ENCODE results near the gene PSD2. TPM values are rescaled to one million over a fixed set of nuclear protein-coding genes. Genes with fewer than 3 reads are reported as not detected.

PSD2 gene
- total RNA-seq, 2 experiments from 2014 or later, result 0.08 TPM; not detected in 1

DNA sequence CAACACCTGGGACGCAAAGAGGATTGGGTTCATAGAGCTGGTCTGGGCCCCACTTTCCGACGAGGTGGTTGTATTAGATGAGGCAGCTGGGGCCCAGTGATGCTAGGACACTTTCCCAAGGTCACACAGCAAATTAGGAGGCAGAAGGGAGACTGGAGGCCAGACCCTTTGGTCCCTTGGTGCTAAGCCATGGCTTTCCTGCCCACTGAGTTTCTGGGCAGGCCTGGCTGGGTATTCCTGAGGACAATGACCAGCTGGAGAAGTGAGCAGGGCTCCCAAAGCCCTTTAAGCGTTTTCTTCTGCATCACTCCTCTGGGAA lies 66.2 kb downstream of the PSD2 start:
- DNase-seq (no peak), ATAC-seq (ENCODE audit: poor library complexity) (no peak)
- POLR2A ChIA-PET, result no interaction called here
- Mint-ChIP-seq H3K36me3 (ENCODE audit: low read depth) (no peaks in the 10 kb centered on the region), H3K9me3 (no peaks in the 10 kb centered on the region), H3K27me3 (peaks cover 3% of the 10 kb centered on the region), H3K27ac (no peak overlapping the region), H3K4me3 (no peak overlapping the region), H3K4me1 (ENCODE audit: low read depth) (no peaks in the 10 kb centered on the region)
- Histone ChIP-seq H3K27me3 (ENCODE audit: control insufficient read depth in 1 of 2, insufficient read depth in 2 of 2, low read length in 2 of 2) (peaks cover 6 to 9% of the 10 kb centered on the region in 2 experiments), H3K4me3 (ENCODE audit: low read length) (no peak overlapping the region), H3K4me1 (ENCODE audit: insufficient read depth, low read length) (no peaks in the 10 kb centered on the region), H3K9me3 (ENCODE audit: control insufficient read depth in 1 of 2, insufficient read depth in 1 of 2, low read length in 2 of 2) (no peaks in the 10 kb centered on the region), H3K36me3 (ENCODE audit: insufficient read depth, low read length) (no peaks in the 10 kb centered on the region), H3K27ac (ENCODE audit: low read depth in 1 of 2, low read length in 2 of 2) (no peak overlapping the region)
- intact Hi-C loops (cut with DNase I, micrococcal nuclease), result no loop called here
- CTCF ChIA-PET, result interaction anchor here (0.9 kb wide), 1 partner anchor 74 kb away, joined by 3 read pairs; no protein-coding TSS in a partner anchor
- TF ChIP-seq, protein P1, sequence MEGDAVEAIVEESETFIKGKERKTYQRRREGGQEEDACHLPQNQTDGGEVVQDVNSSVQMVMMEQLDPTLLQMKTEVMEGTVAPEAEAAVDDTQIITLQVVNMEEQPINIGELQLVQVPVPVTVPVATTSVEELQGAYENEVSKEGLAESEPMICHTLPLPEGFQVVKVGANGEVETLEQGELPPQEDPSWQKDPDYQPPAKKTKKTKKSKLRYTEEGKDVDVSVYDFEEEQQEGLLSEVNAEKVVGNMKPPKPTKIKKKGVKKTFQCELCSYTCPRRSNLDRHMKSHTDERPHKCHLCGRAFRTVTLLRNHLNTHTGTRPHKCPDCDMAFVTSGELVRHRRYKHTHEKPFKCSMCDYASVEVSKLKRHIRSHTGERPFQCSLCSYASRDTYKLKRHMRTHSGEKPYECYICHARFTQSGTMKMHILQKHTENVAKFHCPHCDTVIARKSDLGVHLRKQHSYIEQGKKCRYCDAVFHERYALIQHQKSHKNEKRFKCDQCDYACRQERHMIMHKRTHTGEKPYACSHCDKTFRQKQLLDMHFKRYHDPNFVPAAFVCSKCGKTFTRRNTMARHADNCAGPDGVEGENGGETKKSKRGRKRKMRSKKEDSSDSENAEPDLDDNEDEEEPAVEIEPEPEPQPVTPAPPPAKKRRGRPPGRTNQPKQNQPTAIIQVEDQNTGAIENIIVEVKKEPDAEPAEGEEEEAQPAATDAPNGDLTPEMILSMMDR (IDR thresholded peaks at IDR 0.05), result no peak

DNA sequence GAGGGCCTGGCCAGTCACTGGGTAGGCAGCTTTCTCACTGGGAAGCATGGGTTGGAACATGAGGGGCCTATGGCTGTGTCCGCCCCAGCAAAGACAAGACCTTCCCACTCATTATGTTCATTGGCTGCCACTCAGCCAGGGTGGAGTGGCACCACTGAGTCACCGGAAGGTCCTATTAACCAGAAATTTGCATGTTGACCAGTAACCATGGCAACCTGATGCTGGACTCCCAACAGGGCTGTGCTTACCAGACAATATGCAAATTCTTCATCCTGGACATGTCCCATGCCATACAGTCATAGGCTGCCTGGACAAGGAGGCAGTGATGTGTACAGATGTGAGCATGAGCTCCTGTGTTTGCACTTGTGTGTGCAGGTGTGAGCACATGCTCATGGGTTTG lies 66.7 kb downstream of the PSD2 start:
- POLR2A ChIA-PET, result no interaction called here
- Mint-ChIP-seq H3K27ac (no peak overlapping the region), H3K36me3 (ENCODE audit: low read depth) (no peaks in the 10 kb centered on the region), H3K4me1 (ENCODE audit: low read depth) (no peaks in the 10 kb centered on the region), H3K27me3 (peaks cover 3% of the 10 kb centered on the region), H3K4me3 (no peak overlapping the region), H3K9me3 (no peaks in the 10 kb centered on the region)
- Histone ChIP-seq H3K27ac (ENCODE audit: low read depth in 1 of 2, low read length in 2 of 2) (no peak overlapping the region), H3K27me3 (ENCODE audit: control insufficient read depth in 1 of 2, insufficient read depth in 2 of 2, low read length in 2 of 2) (peaks cover 6 to 9% of the 10 kb centered on the region in 2 experiments), H3K4me3 (ENCODE audit: low read length) (no peak overlapping the region), H3K9me3 (ENCODE audit: control insufficient read depth in 1 of 2, insufficient read depth in 1 of 2, low read length in 2 of 2) (no peaks in the 10 kb centered on the region), H3K36me3 (ENCODE audit: insufficient read depth, low read length) (no peaks in the 10 kb centered on the region), H3K4me1 (ENCODE audit: insufficient read depth, low read length) (no peaks in the 10 kb centered on the region)
- CTCF ChIA-PET, result no interaction called here
- DNase-seq (no peak), ATAC-seq (ENCODE audit: poor library complexity) (no peak)
- intact Hi-C loops (cut with DNase I, micrococcal nuclease), result no loop called here
- TF ChIP-seq, protein P1 (IDR thresholded peaks at IDR 0.05), result no peak

DNA sequence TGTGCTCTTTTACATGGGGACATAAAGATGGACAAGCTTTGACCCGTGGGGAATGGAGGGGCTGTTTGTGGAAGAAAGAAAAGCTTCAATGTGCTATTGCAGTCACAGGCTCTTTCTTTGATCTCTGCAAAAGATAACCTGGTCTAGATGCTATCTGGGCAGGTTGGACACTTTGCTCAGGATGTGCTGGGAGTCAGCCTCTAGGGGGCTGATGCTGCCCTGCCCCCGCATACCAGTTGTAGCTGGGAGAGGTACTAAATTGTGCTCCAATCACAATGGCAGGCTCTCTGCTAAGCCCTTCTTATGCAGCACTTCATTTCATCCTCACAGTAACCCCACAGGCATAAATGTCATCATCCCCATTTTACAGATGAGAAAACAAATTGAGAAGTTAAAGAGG lies 67.2 kb downstream of the PSD2 start:
- Mint-ChIP-seq H3K4me3 (no peak overlapping the region), H3K27me3 (peaks cover 3% of the 10 kb centered on the region), H3K9me3 (no peaks in the 10 kb centered on the region), H3K27ac (no peak overlapping the region), H3K4me1 (ENCODE audit: low read depth) (no peaks in the 10 kb centered on the region), H3K36me3 (ENCODE audit: low read depth) (no peaks in the 10 kb centered on the region)
- Histone ChIP-seq H3K9me3 (ENCODE audit: control insufficient read depth in 1 of 2, insufficient read depth in 1 of 2, low read length in 2 of 2) (no peaks in the 10 kb centered on the region), H3K4me3 (ENCODE audit: low read length) (no peak overlapping the region), H3K4me1 (ENCODE audit: insufficient read depth, low read length) (no peaks in the 10 kb centered on the region), H3K27ac (ENCODE audit: low read depth in 1 of 2, low read length in 2 of 2) (no peak overlapping the region), H3K27me3 (ENCODE audit: control insufficient read depth in 1 of 2, insufficient read depth in 2 of 2, low read length in 2 of 2) (peaks cover 6 to 9% of the 10 kb centered on the region in 2 experiments), H3K36me3 (ENCODE audit: insufficient read depth, low read length) (no peaks in the 10 kb centered on the region)
- POLR2A ChIA-PET, result no interaction called here
- TF ChIP-seq, protein P1 (IDR thresholded peaks at IDR 0.05), result no peak
- CTCF ChIA-PET, result no interaction called here
- intact Hi-C loops (cut with DNase I, micrococcal nuclease), result no loop called here
- DNase-seq (no peak), ATAC-seq (ENCODE audit: poor library complexity) (no peak)
